ENCODE data around the gene UBAC1. TPM values are rescaled to one million over a fixed set of nuclear protein-coding genes. Genes with fewer than 3 reads are reported as not detected.
A peak's percentile ranks its signal among the peaks of the same experiment; 100 is the strongest.

The UBAC1 gene
- total and polyA plus RNA-seq, 9 of the 15 experiments (the other 6 are each of a cell fraction or from before 2014, with no cell fraction given), result 94.0 to 399 (median 228) TPM

GRCh38 chr9:135907431-135908092, 53.6 kb downstream of the UBAC1 start, which contains the start of gene CAMSAP1 (continued):
- TF ChIP-seq ZNF77 (CRISPR knock-in tag; IDR thresholded peaks at IDR 0.05), result no peak
- no peak for TF ChIP-seq PURB (CRISPR knock-in tag; IDR thresholded peaks at IDR 0.05; ENCODE audit: low read depth)
- TF ChIP-seq POLR2G (IDR thresholded peaks at IDR 0.05; ENCODE audit: low read depth, low read length), result peak; percentile 75; the same call in 1 of the 2 replicates
- TF ChIP-seq RAD21 (CRISPR knock-in tag; conservative IDR thresholded peaks at IDR 0.05 in 1 of 2, IDR thresholded peaks at IDR 0.05 in 1 of 2), result no peak
- TF ChIP-seq MGA (IDR thresholded peaks at IDR 0.05), result no peak
- TF ChIP-seq CXXC5 (CRISPR knock-in tag; IDR thresholded peaks at IDR 0.05), result no peak
- peak; percentile 60; the same call in 1 of the 2 replicates for TF ChIP-seq PHF8 (IDR thresholded peaks at IDR 0.05; ENCODE audit: borderline replicate concordance, low read length)
- peak; percentile 73 for TF ChIP-seq RBFOX2 (IDR thresholded peaks at IDR 0.05; ENCODE audit: low read depth, low read length)
- TF ChIP-seq ZNF764 (CRISPR knock-in tag; IDR thresholded peaks at IDR 0.05; ENCODE audit: low read depth), result no peak
- TF ChIP-seq ZNF431 (CRISPR knock-in tag; IDR thresholded peaks at IDR 0.05), result no peak
- TF ChIP-seq CCNT2 (IDR thresholded peaks at IDR 0.05; ENCODE audit: borderline replicate concordance, extremely low read depth, insufficient read length, low read depth, low read length), result peak; percentile 60
- TF ChIP-seq POLR2B (IDR thresholded peaks at IDR 0.05; ENCODE audit: low read depth, partially characterized antibody), result peak; percentile 68
- TF ChIP-seq CREB1 (IDR thresholded peaks at IDR 0.05), result peak; percentile 22; the same call in 1 of the 2 replicates
- no peak; the same call in 1 of the 2 replicates for TF ChIP-seq CREB1 (CRISPR knock-in tag; IDR thresholded peaks at IDR 0.05)
- no peak for TF ChIP-seq SNIP1 (IDR thresholded peaks at IDR 0.05; ENCODE audit: low read depth)
- 0 out of 2 replicates have a peak, but pooled peaks have one; percentile 12 for TF ChIP-seq HDAC2 (IDR thresholded peaks at IDR 0.05)
- peak; percentile 60; the same call in 1 of the 2 replicates for TF ChIP-seq POLR2AphosphoS5 (IDR thresholded peaks at IDR 0.05; ENCODE audit: control insufficient read depth, insufficient read depth, low read depth, low read length)
